Measurements from ENCODE around the gene PTPRR. TPM values are rescaled to one million over a fixed set of nuclear protein-coding genes. Genes with fewer than 3 reads are reported as not detected.

The PTPRR gene
- total RNA-seq, 1 donor from 2014 or later = 1.2 TPM

- ATAC-seq (no peak), DNase-seq (ENCODE audit: missing footprints) (no peak)
- intact Hi-C loops (cut with DNase I) = no loop called here
These were observed 922 bp downstream of the PTPRR start for GRCh38 chr12:70919597-70920035.

- DNase-seq (ENCODE audit: missing footprints) (no peak), ATAC-seq (no peak)
- intact Hi-C loops (cut with DNase I) = no loop called here
These were observed 1.4 kb downstream of the PTPRR start for GRCh38 chr12:70919176-70919575.

- ATAC-seq (no peak), DNase-seq (ENCODE audit: missing footprints) (no peak)
- intact Hi-C loops (cut with DNase I) = no loop called here
These were observed 2.2 kb downstream of the PTPRR start for GRCh38 chr12:70918321-70918720.

GRCh38 chr12:70910666-70911065, 9.9 kb downstream of the PTPRR start:
- ATAC-seq (no peak), DNase-seq (ENCODE audit: missing footprints) (no peak)
- intact Hi-C loops (cut with DNase I) = no loop called here

GRCh38 chr12:70908978-70909377, 11.6 kb downstream of the PTPRR start:
- intact Hi-C loops (cut with DNase I) = no loop called here
- ATAC-seq = no peak
- DNase-seq (ENCODE audit: missing footprints) = no peak

- intact Hi-C loops (cut with DNase I) = no loop called here
- ATAC-seq = no peak
- no peak for DNase-seq (ENCODE audit: missing footprints)
These were observed 13.1 kb downstream of the PTPRR start for GRCh38 chr12:70907412-70907811.

- no peak for DNase-seq (ENCODE audit: missing footprints)
- no peak for ATAC-seq
- intact Hi-C loops (cut with DNase I) = no loop called here
These were observed 24.6 kb downstream of the PTPRR start for GRCh38 chr12:70895956-70896355.

- ATAC-seq (no peak), DNase-seq (ENCODE audit: missing footprints) (no peak)
- intact Hi-C loops (cut with DNase I) = no loop called here
These were observed 27.9 kb downstream of the PTPRR start for GRCh38 chr12:70892593-70892992.

- intact Hi-C loops (cut with DNase I) = no loop called here
- no peak for DNase-seq (ENCODE audit: missing footprints)
These were observed 29.4 kb downstream of the PTPRR start for GRCh38 chr12:70890895-70891832.

GRCh38 chr12:70885956-70886355, 34.6 kb downstream of the PTPRR start:
- DNase-seq (ENCODE audit: missing footprints) (no peak), ATAC-seq (no peak)
- intact Hi-C loops (cut with DNase I) = no loop called here

More at GRCh38 chr12:70890895-70891832, 29.4 kb downstream of the PTPRR start:
- ATAC-seq = no peak

- no peak for DNase-seq (ENCODE audit: missing footprints)
- no peak for ATAC-seq
- intact Hi-C loops (cut with DNase I) = no loop called here
These were observed 36.7 kb downstream of the PTPRR start for GRCh38 chr12:70883855-70884254.

- intact Hi-C loops (cut with DNase I) = no loop called here
- ATAC-seq (no peak), DNase-seq (ENCODE audit: missing footprints) (no peak)
These were observed 39.8 kb downstream of the PTPRR start for GRCh38 chr12:70880744-70881143.

- DNase-seq (ENCODE audit: missing footprints) (no peak), ATAC-seq (no peak)
- intact Hi-C loops (cut with DNase I) = no loop called here
These were observed 43.6 kb downstream of the PTPRR start for GRCh38 chr12:70876952-70877351.

- DNase-seq (ENCODE audit: missing footprints) (no peak), ATAC-seq (no peak)
- intact Hi-C loops (cut with DNase I) = no loop called here
These were observed 44.9 kb downstream of the PTPRR start for GRCh38 chr12:70875628-70876027.

- intact Hi-C loops (cut with DNase I) = no loop called here
- ATAC-seq = no peak
These were observed 65.5 kb downstream of the PTPRR start for GRCh38 chr12:70854881-70855568.

GRCh38 chr12:70854138-70854537, 66.4 kb downstream of the PTPRR start:
- no peak for DNase-seq (ENCODE audit: missing footprints)
- peak; percentile 62 for ATAC-seq
- intact Hi-C loops (cut with DNase I) = no loop called here

More at GRCh38 chr12:70854881-70855568, 65.5 kb downstream of the PTPRR start:
- no peak for DNase-seq (ENCODE audit: missing footprints)

GRCh38 chr12:70853326-70853725, 67.2 kb downstream of the PTPRR start:
- DNase-seq (ENCODE audit: missing footprints) (no peak), ATAC-seq (peak; percentile 95)
- intact Hi-C loops (cut with DNase I) = no loop called here

GRCh38 chr12:70852416-70853150, 68.0 kb downstream of the PTPRR start:
- ATAC-seq = no peak
- DNase-seq (ENCODE audit: missing footprints) = no peak
- intact Hi-C loops (cut with DNase I) = no loop called here

GRCh38 chr12:70849265-70849960, 71.1 kb downstream of the PTPRR start:
- intact Hi-C loops (cut with DNase I) = loop anchor here (2.0 kb wide), 1 partner anchor 119 kb away; no protein-coding TSS in a partner anchor
- ATAC-seq (no peak), DNase-seq (ENCODE audit: missing footprints) (no peak)

Measured in Right ventricle myocardium inferior (tissue), 1 donor.